ENCODE results near the gene NUB1. TPM values are rescaled to one million over a fixed set of nuclear protein-coding genes. Genes with fewer than 3 reads are reported as not detected.

NUB1 gene
- total RNA-seq, 1 donor from 2014 or later, result 61.7 TPM

GRCh38 chr7:151388007-151388297, 46.3 kb downstream of the NUB1 start:
- DNase-seq (ENCODE audit: extremely low spot score, unreplicated experiment), result no peak
- peaks cover 39% of the 10 kb centered on the region for H3K27me3 Mint-ChIP-seq (ENCODE audit: unreplicated experiment)

GRCh38 chr7:151388430-151388829, 46.8 kb downstream of the NUB1 start:
- Mint-ChIP-seq H3K9me3 (ENCODE audit: unreplicated experiment) (no peaks in the 10 kb centered on the region), H3K27ac (ENCODE audit: unreplicated experiment) (no peak overlapping the region), H3K4me3 (ENCODE audit: unreplicated experiment) (no peak overlapping the region), H3K36me3 (ENCODE audit: unreplicated experiment) (no peaks in the 10 kb centered on the region), H3K4me1 (ENCODE audit: unreplicated experiment) (no peaks in the 10 kb centered on the region), H3K27me3 (ENCODE audit: unreplicated experiment) (peaks cover 43% of the 10 kb centered on the region)
- DNase-seq (ENCODE audit: extremely low spot score, unreplicated experiment), result no peak
- TF ChIP-seq CTCF (IDR thresholded peaks at IDR 0.05), result no peak

More at GRCh38 chr7:151388007-151388297, 46.3 kb downstream of the NUB1 start:
- no peaks in the 10 kb centered on the region for H3K9me3 Mint-ChIP-seq (ENCODE audit: unreplicated experiment)
- H3K36me3 Mint-ChIP-seq (ENCODE audit: unreplicated experiment), result no peaks in the 10 kb centered on the region
- no peak for TF ChIP-seq CTCF (IDR thresholded peaks at IDR 0.05)
- H3K4me3 Mint-ChIP-seq (ENCODE audit: unreplicated experiment), result no peak overlapping the region
- H3K27ac Mint-ChIP-seq (ENCODE audit: unreplicated experiment), result no peak overlapping the region
- H3K4me1 Mint-ChIP-seq (ENCODE audit: unreplicated experiment), result no peaks in the 10 kb centered on the region

- H3K4me1 Mint-ChIP-seq (ENCODE audit: unreplicated experiment), result no peaks in the 10 kb centered on the region
- H3K27ac Mint-ChIP-seq (ENCODE audit: unreplicated experiment), result no peak overlapping the region
- no peak for DNase-seq (ENCODE audit: extremely low spot score, unreplicated experiment)
- H3K4me3 Mint-ChIP-seq (ENCODE audit: unreplicated experiment), result no peak overlapping the region
- H3K27me3 Mint-ChIP-seq (ENCODE audit: unreplicated experiment), result peaks cover 43% of the 10 kb centered on the region
- TF ChIP-seq CTCF (IDR thresholded peaks at IDR 0.05), result no peak
- no peaks in the 10 kb centered on the region for H3K9me3 Mint-ChIP-seq (ENCODE audit: unreplicated experiment)
- no peaks in the 10 kb centered on the region for H3K36me3 Mint-ChIP-seq (ENCODE audit: unreplicated experiment)
These were observed 47.6 kb downstream of the NUB1 start for GRCh38 chr7:151389096-151389767.

GRCh38 chr7:151389768-151390597, 48.4 kb downstream of the NUB1 start:
- H3K9me3 Mint-ChIP-seq (ENCODE audit: unreplicated experiment), result no peaks in the 10 kb centered on the region
- DNase-seq (ENCODE audit: extremely low spot score, unreplicated experiment), result no peak
- peaks cover 37% of the 10 kb centered on the region for H3K27me3 Mint-ChIP-seq (ENCODE audit: unreplicated experiment)
- no peak overlapping the region for H3K4me3 Mint-ChIP-seq (ENCODE audit: unreplicated experiment)
- TF ChIP-seq CTCF (IDR thresholded peaks at IDR 0.05), result no peak
- H3K27ac Mint-ChIP-seq (ENCODE audit: unreplicated experiment), result no peak overlapping the region
- H3K36me3 Mint-ChIP-seq (ENCODE audit: unreplicated experiment), result no peaks in the 10 kb centered on the region
- H3K4me1 Mint-ChIP-seq (ENCODE audit: unreplicated experiment), result no peaks in the 10 kb centered on the region

- no peaks in the 10 kb centered on the region for H3K36me3 Mint-ChIP-seq (ENCODE audit: unreplicated experiment)
- H3K27me3 Mint-ChIP-seq (ENCODE audit: unreplicated experiment), result peaks cover 36% of the 10 kb centered on the region
- H3K4me1 Mint-ChIP-seq (ENCODE audit: unreplicated experiment), result no peaks in the 10 kb centered on the region
- no peak for TF ChIP-seq CTCF (IDR thresholded peaks at IDR 0.05)
- no peak overlapping the region for H3K27ac Mint-ChIP-seq (ENCODE audit: unreplicated experiment)
- no peaks in the 10 kb centered on the region for H3K9me3 Mint-ChIP-seq (ENCODE audit: unreplicated experiment)
- no peak for DNase-seq (ENCODE audit: extremely low spot score, unreplicated experiment)
- H3K4me3 Mint-ChIP-seq (ENCODE audit: unreplicated experiment), result no peak overlapping the region
These were observed 49.2 kb downstream of the NUB1 start for GRCh38 chr7:151390598-151391357.
